Eye (tissue), 1 donor: Measurements from ENCODE around the gene ABCC5.
"Not testable (repeated sequence)": the region's sequence is repeated elsewhere in the genome, so short reads cannot be mapped to it uniquely, and the experiment has no call there.

Experiments
- DNase-seq: peaks from one replicate; pipeline ENCODE4 v3.0.0-alpha.2; 2015

The ABCC5 gene

DNA sequence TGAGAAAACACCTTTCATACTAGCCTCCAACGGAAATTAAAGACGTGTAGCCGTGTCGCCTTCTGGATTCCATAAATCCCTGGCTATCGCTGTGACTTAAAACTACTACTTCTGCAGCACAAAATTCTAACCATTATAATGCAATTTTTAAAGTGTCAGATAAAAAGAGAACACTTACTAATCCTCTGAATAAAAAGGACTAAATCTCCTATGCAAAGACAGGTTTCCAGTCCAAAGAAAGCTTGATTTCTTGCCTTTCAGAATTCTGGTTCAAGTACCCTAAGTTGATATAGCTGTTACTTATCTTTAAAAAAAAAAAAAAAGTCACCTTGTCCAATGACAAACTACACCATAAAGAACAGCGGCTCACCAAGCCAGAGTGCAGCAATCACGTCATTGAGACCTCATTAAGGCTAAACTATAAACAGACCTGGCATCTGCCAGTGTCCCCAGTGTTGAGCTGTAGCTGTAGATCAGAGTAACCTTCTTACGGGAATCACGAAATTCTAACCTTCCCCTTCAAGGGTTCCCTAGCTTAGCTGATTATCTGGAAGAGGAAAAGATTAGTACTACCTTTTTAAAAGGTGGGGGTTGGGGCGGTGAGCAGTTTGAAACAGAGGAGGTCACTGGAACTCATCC lies 2.2 kb downstream of the ABCC5 start:
- DNase-seq = peak; percentile 50

GRCh38 chr3:184011937-184012889 lies 5.5 kb downstream of the ABCC5 start:
- DNase-seq = no peak

DNA sequence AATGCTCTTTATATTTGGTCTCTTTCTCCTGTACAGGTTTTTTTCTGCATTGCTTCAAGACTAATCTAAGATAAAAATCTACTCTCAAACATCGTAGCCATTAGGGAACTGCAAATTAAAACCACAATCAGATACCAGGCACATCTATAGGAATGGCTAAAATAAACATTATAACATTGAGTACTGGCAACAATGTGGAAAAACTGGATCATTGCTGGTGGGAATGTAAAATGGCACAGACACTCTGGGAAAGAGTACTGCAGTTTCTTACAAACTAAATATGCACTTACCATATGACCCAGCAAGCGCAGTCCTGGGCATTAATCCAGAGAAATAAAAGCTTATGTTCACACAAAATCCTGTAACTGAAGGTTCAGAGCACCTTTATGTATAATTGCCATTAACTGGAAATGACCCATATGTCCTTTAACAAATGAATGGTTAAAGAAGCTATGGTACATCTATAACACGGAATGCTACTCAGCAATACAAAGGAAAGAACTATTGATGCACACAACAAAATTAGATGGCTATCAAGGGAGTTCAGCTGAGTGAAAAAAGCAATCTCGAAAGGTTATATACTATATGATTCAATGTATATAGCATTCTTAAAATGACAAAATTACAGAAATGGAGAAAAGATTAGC lies 6.3 kb downstream of the ABCC5 start:
- no peak for DNase-seq

- DNase-seq = no peak
Observed at GRCh38 chr3:184008161-184008560, 9.5 kb downstream of the ABCC5 start.

GRCh38 chr3:184007143-184007813 lies 10.4 kb downstream of the ABCC5 start:
- not testable (repeated sequence) for DNase-seq

DNA sequence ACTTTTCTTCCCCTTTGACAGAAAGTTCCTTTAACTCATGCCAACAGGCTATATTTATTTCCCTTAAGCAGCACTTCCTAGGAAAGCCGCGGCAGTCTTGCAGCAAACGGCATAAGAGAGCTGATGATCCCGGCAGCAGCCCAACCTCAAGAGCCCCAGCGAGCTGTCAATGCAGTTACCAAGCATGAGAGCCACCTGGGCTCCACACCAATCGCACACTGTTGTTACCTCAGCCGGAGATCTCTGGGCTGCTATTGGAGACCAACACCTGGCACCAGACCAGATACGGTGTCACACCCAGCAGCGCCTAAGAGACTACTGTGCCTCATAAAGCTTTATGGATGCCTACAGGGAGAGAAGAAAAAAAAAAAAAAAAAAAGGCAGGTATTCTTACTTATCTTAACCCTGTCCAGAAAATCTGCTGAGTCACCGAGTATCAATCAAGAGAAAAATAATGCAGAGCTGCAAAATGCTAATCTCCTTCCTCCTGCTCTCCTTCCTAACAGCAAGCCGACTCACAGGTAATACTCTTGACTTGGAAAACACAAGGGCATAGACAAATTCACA lies 11.7 kb downstream of the ABCC5 start:
- DNase-seq = no peak

- no peak for DNase-seq
Observed at GRCh38 chr3:184004476-184004875, 13.2 kb downstream of the ABCC5 start.

DNA sequence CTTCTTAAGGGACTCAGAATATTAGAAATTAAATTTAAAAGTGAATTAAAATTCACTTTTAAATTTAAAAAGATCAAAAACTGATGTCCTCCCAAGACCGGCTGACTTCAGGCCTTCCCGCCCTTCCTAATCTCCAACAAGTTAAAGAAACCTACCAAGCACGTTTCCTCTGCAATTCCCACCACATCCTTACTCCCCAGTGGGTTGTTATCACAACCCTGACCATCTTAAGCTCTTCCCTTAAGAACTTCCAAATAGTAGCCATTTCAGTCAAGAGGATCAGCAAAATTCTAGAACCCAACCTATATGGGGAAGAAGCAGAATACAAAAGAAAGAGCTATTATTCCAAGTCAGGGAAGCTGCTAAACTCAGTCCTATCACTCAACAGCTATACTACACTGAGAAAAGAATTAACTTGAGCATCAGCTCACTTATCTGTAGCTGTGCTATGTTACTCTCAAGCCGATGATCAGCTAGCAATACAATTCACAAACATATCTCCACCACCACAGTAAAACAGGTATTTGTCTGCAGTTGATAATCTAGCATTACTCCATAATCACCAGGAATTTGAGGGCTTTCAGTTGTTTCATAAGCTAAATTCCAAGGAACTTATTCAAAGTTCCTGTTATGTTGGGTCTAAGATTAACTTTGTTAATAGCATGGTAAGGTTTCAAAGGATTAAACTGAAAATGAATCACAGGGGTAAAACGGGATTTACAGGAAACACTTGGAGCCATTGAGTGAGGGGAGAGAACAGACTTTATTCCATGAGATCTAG lies 14.3 kb downstream of the ABCC5 start:
- DNase-seq = no peak

DNA sequence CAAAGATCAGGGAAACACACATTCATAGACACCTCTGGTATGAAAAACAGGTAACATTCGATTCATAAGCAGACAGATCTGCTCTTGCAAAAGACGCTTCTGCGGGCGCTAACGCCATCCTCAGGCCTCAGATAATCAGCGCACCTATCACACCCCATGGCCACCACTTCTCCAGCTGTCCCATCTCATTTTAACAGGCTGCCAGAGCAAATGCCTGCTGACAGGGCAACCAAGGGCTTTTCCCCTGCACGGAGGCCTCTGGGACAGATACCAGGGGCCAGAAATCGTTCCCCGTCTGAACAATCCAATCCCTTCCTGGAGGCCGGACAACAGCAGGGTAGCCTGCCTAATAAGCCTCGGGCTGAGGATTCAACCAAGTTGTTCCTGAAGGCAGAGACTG lies 15.2 kb downstream of the ABCC5 start:
- no peak for DNase-seq

DNA sequence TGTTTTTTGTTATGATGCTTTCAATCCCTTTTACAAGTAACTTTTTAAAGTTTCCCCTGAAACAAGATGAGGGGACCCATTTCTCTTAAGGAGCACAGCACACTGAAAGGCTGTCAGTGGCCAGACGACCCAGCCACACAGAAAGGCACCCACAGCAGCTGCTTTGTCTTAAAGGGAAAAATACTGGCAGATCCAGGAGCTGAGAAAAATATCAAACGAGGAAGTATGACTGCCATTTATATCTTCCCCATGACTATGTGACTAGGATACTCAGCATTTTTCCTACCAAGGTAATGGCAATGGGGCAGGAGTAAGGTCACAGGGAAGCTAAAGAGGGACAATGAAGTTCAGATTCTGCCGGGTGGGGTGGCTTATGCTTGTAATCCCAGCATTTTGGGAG lies 15.9 kb downstream of the ABCC5 start:
- DNase-seq = no peak

DNA sequence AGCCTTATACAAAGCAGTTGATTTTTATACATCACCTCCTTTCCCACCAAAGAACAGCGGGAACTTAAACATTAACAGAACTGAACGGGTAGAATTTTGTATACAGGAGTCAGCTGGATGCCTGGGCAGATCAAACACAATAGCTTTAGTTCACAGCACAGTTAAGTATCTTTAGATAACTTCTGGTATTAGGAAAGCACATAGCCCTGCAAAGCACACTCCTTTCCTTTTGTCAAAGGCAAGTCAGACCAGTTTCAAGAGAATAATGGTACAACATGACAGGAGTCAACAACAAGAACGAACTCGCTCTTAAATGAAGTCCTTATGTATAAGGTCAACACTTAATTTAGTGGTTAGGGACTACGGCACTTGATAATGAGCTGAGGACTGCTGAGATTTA lies 26.3 kb downstream of the ABCC5 start:
- no peak for DNase-seq

- DNase-seq = no peak
Observed at GRCh38 chr3:183988216-183988790, 29.4 kb downstream of the ABCC5 start.

DNA sequence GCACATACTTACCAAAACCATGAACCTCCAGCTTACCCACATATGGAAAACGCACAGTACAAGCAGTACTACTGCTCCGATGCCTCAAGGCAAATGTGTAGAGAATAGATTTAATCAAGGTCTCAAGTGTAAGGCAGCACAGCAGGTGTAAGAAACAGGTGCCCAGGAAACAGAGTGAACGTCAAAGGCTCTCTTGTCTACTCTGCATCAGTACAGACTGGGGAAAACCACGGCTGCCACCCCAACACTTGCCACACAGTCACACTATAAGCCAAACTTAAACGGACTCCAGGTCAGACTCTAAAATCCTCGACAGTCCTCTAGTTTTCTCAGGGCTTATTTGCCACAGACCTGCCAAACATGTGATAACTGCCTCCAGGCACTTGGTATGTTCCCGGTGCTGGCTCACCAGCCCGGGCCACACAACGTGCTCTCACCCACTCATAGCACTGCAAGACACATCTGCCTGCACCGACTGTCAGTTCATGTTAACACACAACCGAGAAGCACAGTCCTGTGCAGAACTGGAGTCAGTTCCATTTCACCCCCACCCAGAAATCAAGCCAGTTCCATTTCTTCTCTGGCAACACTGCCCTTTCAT lies 30.6 kb downstream of the ABCC5 start:
- DNase-seq = no peak

DNA sequence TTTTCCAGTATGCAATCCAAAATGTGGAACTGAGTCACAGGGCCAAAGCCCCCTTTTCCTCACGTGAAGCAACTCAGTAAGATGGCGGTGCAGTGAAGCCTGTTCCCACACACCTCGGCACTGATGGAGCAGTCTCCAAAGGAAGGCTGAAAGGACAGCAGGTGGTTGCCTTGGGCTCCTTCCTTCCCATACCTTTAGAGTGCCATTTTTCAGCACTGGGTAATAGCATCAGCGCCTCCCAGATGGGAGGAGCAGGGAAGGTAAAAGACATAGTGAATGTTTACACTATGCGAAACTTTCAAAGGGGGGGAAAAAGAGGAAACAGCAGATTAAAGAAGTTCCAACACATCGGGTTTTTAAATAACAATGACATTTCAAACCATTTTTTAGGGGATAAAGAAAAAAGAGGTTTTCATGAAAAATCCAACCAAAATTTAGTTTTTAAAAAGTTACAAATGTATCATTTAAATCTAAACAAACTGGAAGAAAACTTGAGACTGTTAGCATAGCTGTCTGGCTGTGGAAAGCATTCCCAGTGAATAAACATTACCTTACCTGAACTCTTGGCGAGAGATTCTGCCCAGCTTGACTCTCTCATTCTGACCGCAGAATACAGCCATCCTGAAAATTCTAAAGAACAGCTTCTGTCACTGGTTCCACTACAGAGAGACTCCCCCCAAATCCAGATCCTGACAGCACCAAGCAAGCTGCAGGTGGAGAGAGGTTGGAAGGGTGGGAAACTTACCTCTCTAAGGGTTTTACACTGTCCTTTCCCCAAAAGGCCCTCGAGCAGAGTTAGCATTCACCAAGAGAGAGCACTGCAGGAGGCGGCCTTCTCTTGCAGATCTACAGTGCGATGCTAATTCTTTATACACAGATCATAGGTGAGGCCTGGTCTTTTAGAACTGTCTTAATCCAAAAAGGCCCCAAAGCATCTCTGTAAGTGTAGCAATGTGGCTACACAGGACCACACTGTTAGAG lies 32.6 kb downstream of the ABCC5 start:
- no peak for DNase-seq

GRCh38 chr3:183984127-183984740 lies 33.5 kb downstream of the ABCC5 start:
- no peak for DNase-seq

DNA sequence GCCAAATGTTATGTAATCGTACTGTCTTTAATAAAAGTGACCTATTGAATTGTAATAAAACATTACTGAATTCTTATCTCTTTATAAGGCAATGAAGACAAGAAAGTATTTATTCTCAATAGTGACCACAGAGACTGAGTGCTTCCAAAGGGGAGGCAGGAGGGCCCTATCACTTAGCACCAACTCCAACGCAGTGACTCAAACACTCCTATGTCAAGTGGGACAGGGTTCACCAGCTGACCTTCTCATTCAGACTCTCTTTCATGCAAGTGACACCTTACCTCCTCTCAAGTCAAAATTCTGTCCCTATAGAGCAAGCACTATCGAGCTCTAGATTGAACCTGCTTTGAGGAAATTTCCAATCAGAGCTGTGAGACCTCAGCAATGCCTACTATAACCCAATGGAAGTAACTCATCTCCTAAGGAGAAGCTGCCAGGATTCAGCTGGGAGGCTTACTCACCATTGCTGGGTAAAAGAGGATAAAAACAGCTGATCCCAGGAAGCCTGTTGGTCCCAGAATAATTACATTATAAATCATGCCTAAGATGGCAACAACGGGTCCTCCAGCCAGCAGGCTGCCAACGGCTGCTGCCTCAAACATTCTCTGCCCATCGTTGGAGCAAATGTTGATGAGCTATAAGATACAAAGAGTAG lies 35.6 kb downstream of the ABCC5 start:
- no peak for DNase-seq

DNA sequence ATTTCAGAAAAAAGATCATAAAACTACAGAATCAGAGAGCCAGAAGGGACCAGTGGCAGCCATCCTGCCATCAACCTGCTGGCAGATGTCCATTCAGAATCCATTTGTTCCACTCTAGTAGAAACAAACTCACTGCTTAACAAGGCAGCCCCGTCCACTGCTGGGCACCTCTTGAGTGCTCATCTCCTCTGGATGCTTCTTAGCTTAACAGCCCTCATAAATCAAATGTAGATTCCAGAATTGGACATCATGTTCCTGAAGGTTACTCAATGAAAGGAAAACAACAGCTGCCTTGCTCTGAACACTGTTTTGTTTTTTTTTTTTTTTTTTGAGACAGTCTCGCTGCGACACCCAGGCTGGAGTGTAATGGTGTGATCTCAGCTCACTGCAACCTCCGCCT lies 37.3 kb downstream of the ABCC5 start:
- no peak for DNase-seq

DNA sequence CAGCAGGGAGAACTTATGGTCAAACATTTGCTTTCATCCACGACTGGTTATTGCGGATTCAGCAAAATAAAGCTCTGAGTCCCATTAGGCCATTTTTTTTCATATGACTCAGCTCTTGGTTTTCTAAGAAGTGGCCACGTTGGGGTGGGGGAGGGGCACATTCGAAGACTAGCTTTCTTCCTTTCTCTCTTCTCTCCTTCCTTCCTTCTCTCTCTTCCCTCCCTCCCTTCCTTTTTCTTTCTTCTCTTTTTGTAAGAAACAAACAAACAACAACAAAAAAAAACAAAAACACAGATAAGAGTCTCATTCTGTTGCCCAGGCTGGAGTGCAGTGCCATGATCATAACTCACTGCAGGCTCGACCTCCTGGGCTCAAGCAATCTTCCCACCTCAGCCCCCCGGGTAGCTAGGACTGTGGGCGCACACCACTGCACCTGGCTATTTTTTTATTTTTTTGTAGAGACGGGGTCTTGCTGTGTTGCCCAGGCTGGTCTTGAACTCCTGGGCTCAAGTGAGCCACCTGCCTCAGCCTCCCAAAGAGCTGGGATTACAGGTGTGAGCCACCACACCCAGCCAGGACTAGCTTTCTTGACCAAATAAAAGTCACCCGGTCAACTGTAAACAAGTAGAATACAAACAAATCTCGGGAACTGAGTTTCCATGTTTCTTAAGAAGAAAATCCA lies 41.6 kb downstream of the ABCC5 start:
- DNase-seq = no peak
